ENCODE data around the gene GLRA3. TPM values are rescaled to one million over a fixed set of nuclear protein-coding genes. Genes with fewer than 3 reads are reported as not detected.

Gene GLRA3
- total RNA-seq, 6 experiments from 2014 or later, result not detected

GRCh38 chr4:174757736-174758135 is 71.3 kb downstream of the GLRA3 start:
- Histone ChIP-seq H3K9me3 (no peaks in the 10 kb centered on the region), H3K27ac (no peak overlapping the region), H3K4me1 (no peaks in the 10 kb centered on the region), H3K36me3 (no peaks in the 10 kb centered on the region), H3K4me3 (no peak overlapping the region), H3K27me3 (no peaks in the 10 kb centered on the region)
- TF ChIP-seq POLR2A (IDR thresholded peaks at IDR 0.05), result no peak
- TF ChIP-seq, protein P1, sequence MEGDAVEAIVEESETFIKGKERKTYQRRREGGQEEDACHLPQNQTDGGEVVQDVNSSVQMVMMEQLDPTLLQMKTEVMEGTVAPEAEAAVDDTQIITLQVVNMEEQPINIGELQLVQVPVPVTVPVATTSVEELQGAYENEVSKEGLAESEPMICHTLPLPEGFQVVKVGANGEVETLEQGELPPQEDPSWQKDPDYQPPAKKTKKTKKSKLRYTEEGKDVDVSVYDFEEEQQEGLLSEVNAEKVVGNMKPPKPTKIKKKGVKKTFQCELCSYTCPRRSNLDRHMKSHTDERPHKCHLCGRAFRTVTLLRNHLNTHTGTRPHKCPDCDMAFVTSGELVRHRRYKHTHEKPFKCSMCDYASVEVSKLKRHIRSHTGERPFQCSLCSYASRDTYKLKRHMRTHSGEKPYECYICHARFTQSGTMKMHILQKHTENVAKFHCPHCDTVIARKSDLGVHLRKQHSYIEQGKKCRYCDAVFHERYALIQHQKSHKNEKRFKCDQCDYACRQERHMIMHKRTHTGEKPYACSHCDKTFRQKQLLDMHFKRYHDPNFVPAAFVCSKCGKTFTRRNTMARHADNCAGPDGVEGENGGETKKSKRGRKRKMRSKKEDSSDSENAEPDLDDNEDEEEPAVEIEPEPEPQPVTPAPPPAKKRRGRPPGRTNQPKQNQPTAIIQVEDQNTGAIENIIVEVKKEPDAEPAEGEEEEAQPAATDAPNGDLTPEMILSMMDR (IDR thresholded peaks at IDR 0.05), result no peak
- no peak for DNase-seq
- no peak for ATAC-seq
- 23% methylated on average over 4 of the region's 4 CpGs for WGBS (ENCODE audit: insufficient coverage, low coverage, low lambda C conversion rate, missing lambda C conversion rate)
- intact Hi-C loops (cut with DNase I), result no loop called here

- no peak for TF ChIP-seq POLR2A (IDR thresholded peaks at IDR 0.05)
- TF ChIP-seq, protein P1 (IDR thresholded peaks at IDR 0.05), result no peak
- no peak for DNase-seq
- Histone ChIP-seq H3K36me3 (no peaks in the 10 kb centered on the region), H3K9me3 (no peaks in the 10 kb centered on the region), H3K4me3 (no peak overlapping the region), H3K4me1 (no peaks in the 10 kb centered on the region), H3K27me3 (no peaks in the 10 kb centered on the region), H3K27ac (no peak overlapping the region)
- intact Hi-C loops (cut with DNase I), result no loop called here
- no peak for ATAC-seq
- 78% methylated on average over 4 of the region's 4 CpGs for WGBS (ENCODE audit: insufficient coverage, low coverage, low lambda C conversion rate, missing lambda C conversion rate)
These were observed 76.0 kb downstream of the GLRA3 start for GRCh38 chr4:174753021-174753420.

- TF ChIP-seq POLR2A (IDR thresholded peaks at IDR 0.05), result no peak
- TF ChIP-seq, protein P1 (IDR thresholded peaks at IDR 0.05), result no peak
- no peaks in the 10 kb centered on the region for H3K27me3 ChIP-seq
- no peaks in the 10 kb centered on the region for H3K36me3 ChIP-seq
- ATAC-seq (no peak), DNase-seq (no peak)
- H3K4me3 ChIP-seq, result no peak overlapping the region
- H3K4me1 ChIP-seq, result no peaks in the 10 kb centered on the region
- intact Hi-C loops (cut with DNase I), result no loop called here
- no peak overlapping the region for H3K27ac ChIP-seq
- 52% methylated on average over 2 of the region's 2 CpGs for WGBS (ENCODE audit: insufficient coverage, low coverage, low lambda C conversion rate, missing lambda C conversion rate)
- H3K9me3 ChIP-seq, result no peaks in the 10 kb centered on the region
These were observed 77.0 kb downstream of the GLRA3 start for GRCh38 chr4:174752026-174752425.

DNA sequence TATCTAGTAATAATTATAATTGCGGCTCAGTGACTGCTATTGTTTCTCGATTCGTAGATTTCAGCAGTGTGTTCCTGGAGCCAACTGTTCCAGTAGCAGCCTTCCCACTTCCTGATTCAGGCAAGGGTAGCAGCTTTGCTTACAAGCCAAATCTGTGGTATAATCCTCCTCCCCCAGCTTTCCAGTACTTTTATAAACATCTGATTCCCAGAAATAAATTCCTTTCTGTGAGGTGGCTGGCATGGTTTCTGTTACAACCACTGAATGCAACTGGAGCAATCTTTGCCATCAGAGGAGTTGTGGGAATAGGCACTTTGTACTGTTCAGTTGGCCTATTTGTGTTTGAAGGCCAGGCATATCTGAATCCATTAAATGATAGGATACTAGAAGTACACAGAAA is 80.0 kb downstream of the GLRA3 start:
- Histone ChIP-seq H3K36me3 (no peaks in the 10 kb centered on the region), H3K4me1 (no peaks in the 10 kb centered on the region), H3K4me3 (no peak overlapping the region), H3K9me3 (no peaks in the 10 kb centered on the region), H3K27me3 (no peaks in the 10 kb centered on the region), H3K27ac (no peak overlapping the region)
- ATAC-seq (no peak), DNase-seq (no peak)
- intact Hi-C loops (cut with DNase I), result no loop called here
- WGBS (ENCODE audit: insufficient coverage, low coverage, low lambda C conversion rate, missing lambda C conversion rate), result 44% methylated on average over 3 of the region's 3 CpGs
- TF ChIP-seq, protein P1 (IDR thresholded peaks at IDR 0.05), result no peak
- TF ChIP-seq POLR2A (IDR thresholded peaks at IDR 0.05), result no peak

DNA sequence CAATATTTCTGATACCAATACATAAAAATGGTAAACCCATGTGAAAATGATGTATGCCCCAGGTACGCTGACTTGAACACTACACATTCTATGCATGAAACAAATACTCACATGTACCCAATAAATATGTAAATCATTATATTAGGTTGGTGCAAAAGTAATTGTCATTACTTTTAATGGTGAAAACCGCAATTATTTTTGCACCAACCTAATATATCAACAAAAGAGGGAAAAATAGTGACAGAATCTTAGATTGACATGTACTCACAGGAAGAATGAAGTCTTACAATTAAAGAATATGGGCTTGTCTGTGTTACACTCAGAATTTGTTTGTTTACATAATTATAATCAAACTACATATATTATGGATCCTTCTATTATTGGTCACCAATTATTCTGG is 82.3 kb downstream of the GLRA3 start:
- no peaks in the 10 kb centered on the region for H3K4me1 ChIP-seq
- H3K36me3 ChIP-seq, result no peaks in the 10 kb centered on the region
- H3K27ac ChIP-seq, result no peak overlapping the region
- no peak for DNase-seq
- ATAC-seq, result no peak
- no peaks in the 10 kb centered on the region for H3K9me3 ChIP-seq
- WGBS (ENCODE audit: insufficient coverage, low coverage, low lambda C conversion rate, missing lambda C conversion rate), result 18% methylated on average over 2 of the region's 2 CpGs
- no peaks in the 10 kb centered on the region for H3K27me3 ChIP-seq
- no peak for TF ChIP-seq POLR2A (IDR thresholded peaks at IDR 0.05)
- TF ChIP-seq, protein P1 (IDR thresholded peaks at IDR 0.05), result no peak
- H3K4me3 ChIP-seq, result no peak overlapping the region
- intact Hi-C loops (cut with DNase I), result no loop called here
